ENCODE measurements around the gene MIA2. TPM values are rescaled to one million over a fixed set of nuclear protein-coding genes. Genes with fewer than 3 reads are reported as not detected.

The MIA2 gene
- total RNA-seq, 2 experiments from 2014 or later: 23.2 to 24.4 TPM

GRCh38 chr14:39435241-39435640 lies 201.5 kb downstream of the MIA2 start:
- no peaks in the 10 kb centered on the region for H3K9me3 Mint-ChIP-seq
- no peak overlapping the region for H3K27ac Mint-ChIP-seq
- no peaks in the 10 kb centered on the region for H3K27me3 Mint-ChIP-seq
- peaks cover 13% of the 10 kb centered on the region for H3K4me1 Mint-ChIP-seq
- POLR2A ChIA-PET: no interaction called here
- H3K36me3 Mint-ChIP-seq: peaks cover 6% of the 10 kb centered on the region
- DNase-seq (no peak), ATAC-seq (ENCODE audit: low read depth) (no peak)
- no peak overlapping the region for H3K4me3 Mint-ChIP-seq

Other genes starting within 250 kb of the MIA2 start
- 10 to 100 TPM; 66.2 to 66.8 TPM for gene SEC23A, start 130.7 kb upstream of the MIA2 start, total RNA-seq
- 10 to 100 TPM; 23.1 to 24.9 TPM for gene GEMIN2, start 119.6 kb upstream of the MIA2 start, total RNA-seq
- 10 to 100 TPM; 30.9 to 34.3 TPM for gene TRAPPC6B, start 63.6 kb upstream of the MIA2 start, total RNA-seq
- gene PNN, start 58.7 kb upstream of the MIA2 start, total RNA-seq: 100 to 1,000 TPM; 105 TPM
- 10 to 100 TPM; 18.7 to 19.0 TPM for gene FBXO33, start 198.5 kb downstream of the MIA2 start, total RNA-seq